HG03066 (cell line): ENCODE data around the gene RRAGD.

Experiments used
- ATAC-seq: cut with Tn5 transposase; IDR thresholded peaks from one replicate; pipeline ENCODE4 v1.9.1; 2021; ENCODE audit warnings: low read depth; ENCODE audit not compliant: unreplicated experiment

RRAGD gene

GRCh38 chr6:89348372-89348771 lies 63.7 kb downstream of the RRAGD start:
- no peak for ATAC-seq

GRCh38 chr6:89347825-89348224 lies 64.2 kb downstream of the RRAGD start:
- no peak for ATAC-seq

GRCh38 chr6:89346433-89346832 lies 65.6 kb downstream of the RRAGD start:
- no peak for ATAC-seq

- ATAC-seq = no peak
Observed at GRCh38 chr6:89339565-89339964, 72.5 kb downstream of the RRAGD start.

- no peak for ATAC-seq
Observed at GRCh38 chr6:89335164-89335563, 76.9 kb downstream of the RRAGD start.

GRCh38 chr6:89330910-89331309 lies 81.2 kb downstream of the RRAGD start:
- ATAC-seq = no peak

GRCh38 chr6:89328976-89329375 lies 83.1 kb downstream of the RRAGD start:
- ATAC-seq = no peak

GRCh38 chr6:89324304-89324703 lies 87.8 kb downstream of the RRAGD start:
- no peak for ATAC-seq

GRCh38 chr6:89323511-89323971 lies 88.5 kb downstream of the RRAGD start:
- ATAC-seq = no peak

GRCh38 chr6:89321131-89321970 lies 90.7 kb downstream of the RRAGD start:
- no peak for ATAC-seq

- ATAC-seq = no peak
Observed at GRCh38 chr6:89320012-89320559, 92.0 kb downstream of the RRAGD start.

- ATAC-seq = no peak
Observed at GRCh38 chr6:89317067-89317466, 95.0 kb downstream of the RRAGD start.

GRCh38 chr6:89315249-89315885 lies 96.7 kb downstream of the RRAGD start, which contains the start of gene GABRR2:
Gene GABRR2 (minus strand): TSS chr6:89315299. CDS start chr6:89315165, 134 bp downstream.
- ATAC-seq = no peak

GRCh38 chr6:89314692-89315091 lies 97.4 kb downstream of the RRAGD start:
- ATAC-seq = no peak
